ENCODE measurements around the gene RPLP2.

RPLP2 gene

GRCh38 chr11:837990-838307, 28.2 kb downstream of the RPLP2 start:
- no peak for DNase-seq

- DNase-seq = no peak
These were observed 28.9 kb downstream of the RPLP2 start for GRCh38 chr11:838441-839279.

GRCh38 chr11:839280-839623, 29.5 kb downstream of the RPLP2 start:
- DNase-seq = no peak

- no peak for DNase-seq
These were observed 30.3 kb downstream of the RPLP2 start for GRCh38 chr11:839875-840617.

GRCh38 chr11:841981-842369, 32.2 kb downstream of the RPLP2 start:
- DNase-seq = no peak

GRCh38 chr11:842370-843002, 32.7 kb downstream of the RPLP2 start, which contains the start of the genes POLR2L and TSPAN4:
Gene POLR2L (minus strand): TSS chr11:842529. CDS start chr11:842508, 21 bp downstream.
Gene TSPAN4 (plus strand): TSS chr11:842852. CDS start chr11:850305, 7,453 bp downstream.
- peak; percentile 84 to 89 for DNase-seq

GRCh38 chr11:843086-843734, 33.4 kb downstream of the RPLP2 start:
- DNase-seq = no peak

GRCh38 chr11:843818-844692, 34.3 kb downstream of the RPLP2 start:
- DNase-seq = peak in 1 of 2 donors; percentile 72

- DNase-seq = peak in 1 of 2 donors; percentile 63
These were observed 35.2 kb downstream of the RPLP2 start for GRCh38 chr11:844693-845644.

- DNase-seq = no peak
These were observed 36.2 kb downstream of the RPLP2 start for GRCh38 chr11:845872-846495.

GRCh38 chr11:846496-847098, 36.8 kb downstream of the RPLP2 start:
- no peak for DNase-seq

GRCh38 chr11:847876-848275, 38.1 kb downstream of the RPLP2 start:
- DNase-seq = no peak

- peak; percentile 64 to 73 for DNase-seq
These were observed 38.7 kb downstream of the RPLP2 start for GRCh38 chr11:848380-848931.

GRCh38 chr11:849104-849824, 39.5 kb downstream of the RPLP2 start:
- peak; percentile 23 to 46 for DNase-seq

GRCh38 chr11:849951-850774, 40.4 kb downstream of the RPLP2 start:
- no peak for DNase-seq

GRCh38 chr11:850775-851763, 41.3 kb downstream of the RPLP2 start:
- no peak for DNase-seq

- no peak for DNase-seq
These were observed 43.0 kb downstream of the RPLP2 start for GRCh38 chr11:852762-853161.
